HL-60 (cell line): ENCODE results near the gene FAF1.

Experiments
- DNase-seq, 2 experiments: peaks; one replicate each; pipeline ENCODE4 v3.0.0-alpha.2; 2010 to 2020; ENCODE audit warnings: low read depth in 1 of 2, low spot score in 1 of 2
- H3K27ac ChIP-seq: fragments of 250-450 bp; sonication (Bioruptor Pico); replicated peaks from 2 replicates; pipeline ENCODE4 v1.5.1; 2020; ENCODE audit warnings: mild to moderate bottlenecking, moderate library complexity
- H3K27me3 ChIP-seq: fragments of 250-450 bp; sonication (Bioruptor Pico); 2 replicates; pipeline ENCODE4 v1.5.1; 2021; ENCODE audit warnings: mild to moderate bottlenecking, moderate library complexity; ENCODE audit not compliant: insufficient read depth, poor library complexity, severe bottlenecking
- H3K4me3 ChIP-seq: replicated peaks from 2 replicates; pipeline ENCODE4 v1.5.1; 2011; ENCODE audit warnings: mild to moderate bottlenecking, control low read depth, low read length; ENCODE audit not compliant: insufficient read depth
- CTCF ChIP-seq: IDR thresholded peaks from one replicate; pipeline ENCODE4 v1.5.1; 2011; ENCODE audit warnings: low read length, control low read depth, inconsistent platforms; ENCODE audit not compliant: insufficient read depth
- GABPA ChIP-seq: IDR thresholded peaks from 2 replicates; pipeline ENCODE4 v1.6.1; 2012; ENCODE audit warnings: low read depth
- POLR2AphosphoS5 ChIP-seq: IDR thresholded peaks from 2 replicates; pipeline ENCODE4 v1.6.1; 2012; ENCODE audit warnings: low read depth
- SPI1 ChIP-seq: IDR thresholded peaks from 2 replicates; pipeline ENCODE4 v1.6.1; 2012; ENCODE audit warnings: low read depth, mild to moderate bottlenecking, borderline replicate concordance
- TF ChIP-seq, protein P1 (sequence below): IDR thresholded peaks from 2 replicates; pipeline ENCODE4 v1.6.1; 2012; ENCODE audit warnings: low read depth; ENCODE audit not compliant: insufficient replicate concordance

FAF1 gene

GRCh38 chr1:50412813-50413476 is 547.1 kb downstream of the FAF1 start:
- H3K27me3 ChIP-seq, result peaks cover 43% of the 10 kb centered on the region

GRCh38 chr1:50405814-50406213 is 554.3 kb downstream of the FAF1 start:
- Histone ChIP-seq H3K4me3 (no peak overlapping the region), H3K27ac (no peak overlapping the region), H3K27me3 (peaks cover 3% of the 10 kb centered on the region)
- no peak for DNase-seq
- TF ChIP-seq POLR2AphosphoS5 (no peak), SPI1 (no peak), GABPA (no peak)
- TF ChIP-seq, protein P1, sequence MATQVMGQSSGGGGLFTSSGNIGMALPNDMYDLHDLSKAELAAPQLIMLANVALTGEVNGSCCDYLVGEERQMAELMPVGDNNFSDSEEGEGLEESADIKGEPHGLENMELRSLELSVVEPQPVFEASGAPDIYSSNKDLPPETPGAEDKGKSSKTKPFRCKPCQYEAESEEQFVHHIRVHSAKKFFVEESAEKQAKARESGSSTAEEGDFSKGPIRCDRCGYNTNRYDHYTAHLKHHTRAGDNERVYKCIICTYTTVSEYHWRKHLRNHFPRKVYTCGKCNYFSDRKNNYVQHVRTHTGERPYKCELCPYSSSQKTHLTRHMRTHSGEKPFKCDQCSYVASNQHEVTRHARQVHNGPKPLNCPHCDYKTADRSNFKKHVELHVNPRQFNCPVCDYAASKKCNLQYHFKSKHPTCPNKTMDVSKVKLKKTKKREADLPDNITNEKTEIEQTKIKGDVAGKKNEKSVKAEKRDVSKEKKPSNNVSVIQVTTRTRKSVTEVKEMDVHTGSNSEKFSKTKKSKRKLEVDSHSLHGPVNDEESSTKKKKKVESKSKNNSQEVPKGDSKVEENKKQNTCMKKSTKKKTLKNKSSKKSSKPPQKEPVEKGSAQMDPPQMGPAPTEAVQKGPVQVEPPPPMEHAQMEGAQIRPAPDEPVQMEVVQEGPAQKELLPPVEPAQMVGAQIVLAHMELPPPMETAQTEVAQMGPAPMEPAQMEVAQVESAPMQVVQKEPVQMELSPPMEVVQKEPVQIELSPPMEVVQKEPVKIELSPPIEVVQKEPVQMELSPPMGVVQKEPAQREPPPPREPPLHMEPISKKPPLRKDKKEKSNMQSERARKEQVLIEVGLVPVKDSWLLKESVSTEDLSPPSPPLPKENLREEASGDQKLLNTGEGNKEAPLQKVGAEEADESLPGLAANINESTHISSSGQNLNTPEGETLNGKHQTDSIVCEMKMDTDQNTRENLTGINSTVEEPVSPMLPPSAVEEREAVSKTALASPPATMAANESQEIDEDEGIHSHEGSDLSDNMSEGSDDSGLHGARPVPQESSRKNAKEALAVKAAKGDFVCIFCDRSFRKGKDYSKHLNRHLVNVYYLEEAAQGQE, result no peak

More at GRCh38 chr1:50412813-50413476, 547.1 kb downstream of the FAF1 start:
- Histone ChIP-seq H3K27ac (no peak overlapping the region), H3K4me3 (no peak overlapping the region)
- DNase-seq, result no peak
- TF ChIP-seq SPI1 (no peak), POLR2AphosphoS5 (no peak), CTCF (no peak), GABPA (no peak)
- TF ChIP-seq, protein P1, result no peak

GRCh38 chr1:50393522-50394120 is 566.4 kb downstream of the FAF1 start:
- Histone ChIP-seq H3K27me3 (peaks cover 6% of the 10 kb centered on the region), H3K27ac (no peak overlapping the region), H3K4me3 (no peak overlapping the region)
- no peak for DNase-seq
- no peak for TF ChIP-seq SPI1
- TF ChIP-seq GABPA, result no peak
- TF ChIP-seq CTCF, result no peak
- TF ChIP-seq POLR2AphosphoS5, result no peak
- TF ChIP-seq, protein P1, result no peak
